Epithelial cell of esophagus (primary cell): ENCODE data around the gene NFATC1.
A peak's percentile ranks its signal among the peaks of the same experiment; 100 is the strongest.

Experiments used
- DNase-seq: peaks from one replicate; pipeline ENCODE4 v3.0.0; 2010; ENCODE audit warnings: low read depth
- H3K4me3 ChIP-seq: 2 replicates; pipeline ENCODE4 v1.5.1; 2011; ENCODE audit warnings: mild to moderate bottlenecking, low read length, control low read depth
- CTCF ChIP-seq: IDR thresholded peaks from 2 replicates; pipeline ENCODE4 v1.5.1; 2011; ENCODE audit warnings: low read depth, mild to moderate bottlenecking, low read length, control low read depth, inconsistent platforms; ENCODE audit not compliant: insufficient read depth; ENCODE audit errors: missing control alignments

NFATC1 gene

GRCh38 chr18:79534356-79534755 is 138.6 kb downstream of the NFATC1 start:
- TF ChIP-seq CTCF, result no peak
- DNase-seq, result no peak
- H3K4me3 ChIP-seq, result no peak overlapping the region

GRCh38 chr18:79537758-79538157 is 142.0 kb downstream of the NFATC1 start:
- no peak for DNase-seq
- H3K4me3 ChIP-seq, result no peak overlapping the region
- no peak for TF ChIP-seq CTCF

GRCh38 chr18:79538635-79539034 is 142.9 kb downstream of the NFATC1 start:
- no peak for DNase-seq
- H3K4me3 ChIP-seq, result no peak overlapping the region
- no peak for TF ChIP-seq CTCF

- H3K4me3 ChIP-seq, result no peak overlapping the region
- DNase-seq, result peak; percentile 35
- TF ChIP-seq CTCF, result no peak
Observed at GRCh38 chr18:79540161-79540903, 144.6 kb downstream of the NFATC1 start.

- H3K4me3 ChIP-seq, result no peak overlapping the region
- no peak for TF ChIP-seq CTCF
- DNase-seq, result no peak
Observed at GRCh38 chr18:79540904-79541282, 145.2 kb downstream of the NFATC1 start.

- DNase-seq, result no peak
- TF ChIP-seq CTCF, result no peak
- H3K4me3 ChIP-seq, result no peak overlapping the region
Observed at GRCh38 chr18:79542213-79542612, 146.5 kb downstream of the NFATC1 start.
